Fibroblast of the aortic adventitia (primary cell): Measurements from ENCODE around the gene IGFN1. TPM values are rescaled to one million over a fixed set of nuclear protein-coding genes. Genes with fewer than 3 reads are reported as not detected.

ENCODE experiments used
- DNase-seq: peaks from one replicate; pipeline ENCODE4 v3.0.0-alpha.2; 2010; ENCODE audit warnings: low read depth
- H3K4me3 ChIP-seq: 2 replicates; pipeline ENCODE4 v1.5.1; 2011; ENCODE audit warnings: low read depth, mild to moderate bottlenecking, control low read depth, low read length, moderate library complexity
- CTCF ChIP-seq: IDR thresholded peaks from 2 replicates; pipeline ENCODE4 v1.5.1; 2011; ENCODE audit warnings: mild to moderate bottlenecking, low read length, control low read depth, inconsistent platforms; ENCODE audit not compliant: insufficient read depth
- total RNA-seq: library from RNA; depleted of rRNA; stranded (reverse); fragments of >200 nt; gene quantifications from 2 replicates; pipeline ENCODE4 v1.2.3, GENCODE V29; 2012; ENCODE audit warnings: low replicate concordance

Gene IGFN1
- total RNA-seq, 1 donor = under 0.01 TPM

- no peak for TF ChIP-seq CTCF
- no peak overlapping the region for H3K4me3 ChIP-seq
- DNase-seq = no peak
These were observed 17.6 kb downstream of the IGFN1 start for GRCh38 chr1:201208236-201208635.

GRCh38 chr1:201212056-201212455 is 21.4 kb downstream of the IGFN1 start:
- no peak for DNase-seq
- no peak for TF ChIP-seq CTCF
- no peak overlapping the region for H3K4me3 ChIP-seq

DNA sequence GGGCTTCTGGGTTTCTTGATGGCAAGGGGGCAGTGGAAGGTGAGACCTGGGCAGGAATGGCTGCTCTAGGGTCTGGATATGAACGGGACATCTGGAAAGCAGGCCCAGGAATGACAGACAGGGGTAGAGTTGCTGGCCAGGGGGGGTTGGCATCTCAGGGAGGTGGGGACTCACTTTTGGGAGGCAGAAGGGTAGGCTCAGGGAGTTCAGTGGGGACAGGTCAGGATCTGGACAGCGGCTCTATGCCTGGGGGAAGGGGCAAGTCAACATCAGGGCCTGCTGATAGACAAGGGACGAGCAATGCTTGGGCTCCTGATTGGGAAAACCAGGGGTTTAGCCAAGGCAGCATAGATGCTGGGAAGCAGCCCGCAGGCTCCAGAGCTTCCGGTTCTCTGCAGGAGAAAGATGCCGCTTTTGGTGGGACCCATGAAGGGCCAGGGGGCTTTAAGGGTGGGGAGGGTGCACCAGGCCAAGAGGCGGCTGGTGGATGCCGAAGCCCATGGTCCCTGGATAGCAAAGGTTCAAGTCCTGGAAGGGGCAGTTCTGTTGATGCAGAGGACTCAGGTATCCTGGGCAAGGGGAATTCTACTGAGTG is 21.9 kb downstream of the IGFN1 start:
- DNase-seq = no peak
- TF ChIP-seq CTCF = no peak
- H3K4me3 ChIP-seq = no peak overlapping the region

DNA sequence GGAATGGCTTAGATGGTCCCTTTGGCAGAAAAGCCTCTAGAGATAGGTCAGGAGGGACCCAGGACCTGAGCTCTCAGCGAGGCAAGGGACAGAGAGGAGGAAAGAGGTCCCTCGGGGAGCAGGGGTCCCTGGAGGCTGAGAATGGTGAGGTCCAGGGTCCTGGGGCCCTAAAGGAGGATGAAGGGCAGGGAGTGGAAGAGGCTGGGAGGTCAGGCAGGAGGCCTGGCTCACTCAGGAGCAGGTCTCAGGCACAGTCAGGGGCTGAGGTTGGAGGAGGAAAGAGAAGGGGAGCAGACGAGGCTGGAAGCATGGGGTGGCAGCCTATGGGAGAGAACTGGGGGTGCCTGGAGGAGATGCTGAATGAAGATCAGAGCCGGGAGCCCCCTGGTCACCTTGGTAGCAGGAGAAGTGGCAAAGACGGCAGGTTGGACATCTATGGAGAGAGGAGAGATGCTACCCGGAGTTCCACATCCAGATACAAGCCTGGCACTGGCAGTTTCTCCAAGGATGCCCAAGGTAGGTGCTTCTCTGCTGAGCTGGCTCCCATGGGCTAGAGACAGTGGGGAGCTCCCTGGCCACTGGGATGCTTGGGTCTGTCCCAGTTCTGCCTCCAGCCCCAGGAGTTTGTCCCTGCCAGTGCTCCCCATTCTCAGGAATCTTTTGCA is 22.6 kb downstream of the IGFN1 start:
- TF ChIP-seq CTCF = no peak
- DNase-seq = no peak
- no peak overlapping the region for H3K4me3 ChIP-seq

GRCh38 chr1:201213926-201214325 is 23.3 kb downstream of the IGFN1 start:
- DNase-seq = no peak
- TF ChIP-seq CTCF = no peak
- no peak overlapping the region for H3K4me3 ChIP-seq

GRCh38 chr1:201214461-201214860 is 23.8 kb downstream of the IGFN1 start:
- no peak for DNase-seq
- TF ChIP-seq CTCF = no peak

More at GRCh38 chr1:201214461-201214860, 23.8 kb downstream of the IGFN1 start:
- H3K4me3 ChIP-seq = no peak overlapping the region
